RWPE2 (cell line): ENCODE data around the gene ILF2.

Source experiments
- ATAC-seq: fragments of 200-7000 bp; cut with Tn5 transposase; 3 replicates; pipeline ENCODE4 v1.9.1; 2021; ENCODE audit warnings: low read depth
- DNase-seq: peaks from one replicate; pipeline ENCODE4 v3.0.0-alpha.2; 2020; ENCODE audit warnings: low spot score
- H3K27ac ChIP-seq: fragments of 450-650 bp; 2 replicates; pipeline ENCODE4 v1.5.1; 2017; ENCODE audit warnings: mild to moderate bottlenecking; ENCODE audit not compliant: poor library complexity, severe bottlenecking
- H3K27me3 ChIP-seq: fragments of 250-450 bp; sonication (Bioruptor Pico); 2 replicates; pipeline ENCODE4 v1.5.1; 2021; ENCODE audit warnings: mild to moderate bottlenecking, moderate library complexity; ENCODE audit not compliant: insufficient read depth, poor library complexity, severe bottlenecking
- H3K36me3 ChIP-seq: fragments of 250-450 bp; sonication (Bioruptor Pico); 2 replicates; pipeline ENCODE4 v1.5.1; 2020; ENCODE audit warnings: low read depth, mild to moderate bottlenecking, moderate library complexity
- H3K4me1 ChIP-seq: fragments of 250-450 bp; sonication (Bioruptor Pico); 2 replicates; pipeline ENCODE4 v1.5.1; 2021; ENCODE audit warnings: mild to moderate bottlenecking, moderate library complexity; ENCODE audit not compliant: insufficient read depth, poor library complexity, severe bottlenecking
- H3K4me3 ChIP-seq: fragments of 250-450 bp; sonication (Bioruptor Pico); 2 replicates; pipeline ENCODE4 v1.5.1; 2021; ENCODE audit warnings: mild to moderate bottlenecking, moderate library complexity; ENCODE audit not compliant: severe bottlenecking
- H3K9me3 ChIP-seq: fragments of 250-450 bp; sonication (Bioruptor Pico); 2 replicates; pipeline ENCODE4 v1.5.1; 2021; ENCODE audit warnings: mild to moderate bottlenecking, moderate library complexity; ENCODE audit not compliant: severe bottlenecking
- CTCF ChIP-seq: fragments of 450-650 bp; IDR thresholded peaks from one replicate; pipeline ENCODE4 v1.5.1; 2017; ENCODE audit warnings: mild to moderate bottlenecking, moderate library complexity; ENCODE audit not compliant: poor library complexity, severe bottlenecking

The ILF2 gene

GRCh38 chr1:153628638-153629342, 42.0 kb downstream of the ILF2 start:
- Histone ChIP-seq H3K9me3 (no peaks in the 10 kb centered on the region), H3K27ac (no peak overlapping the region), H3K27me3 (no peaks in the 10 kb centered on the region), H3K4me1 (peaks cover 6% of the 10 kb centered on the region), H3K4me3 (no peak overlapping the region), H3K36me3 (peaks cover 17% of the 10 kb centered on the region)
- DNase-seq (no peak), ATAC-seq (no peak)
- no peak for TF ChIP-seq CTCF

GRCh38 chr1:153627715-153628626, 42.8 kb downstream of the ILF2 start, which contains the start of gene S100A1:
S100A1 (plus strand) TSS chr1:153628434; CDS start chr1:153630522, 2,088 bp downstream.
- H3K4me1 ChIP-seq, result peaks cover 6% of the 10 kb centered on the region
- peak within 1 kb of the TSS; percentile 76 for H3K27ac ChIP-seq
- peak; percentile 46 for TF ChIP-seq CTCF

GRCh38 chr1:153626904-153627714, 43.7 kb downstream of the ILF2 start, which contains the start of gene S100A13:
S100A13 (minus strand) TSS chr1:153627505; CDS start chr1:153626472, 1,033 bp downstream.
- Histone ChIP-seq H3K9me3 (no peaks in the 10 kb centered on the region), H3K4me1 (peaks cover 6% of the 10 kb centered on the region), H3K27me3 (no peaks in the 10 kb centered on the region), H3K36me3 (peaks cover 27% of the 10 kb centered on the region), H3K27ac (peak within 1 kb of the TSS; percentile 76), H3K4me3 (peak within 1 kb of the TSS; percentile 32)
- DNase-seq, result peak; percentile 83
- peak; percentile 85 for ATAC-seq
- peak; percentile 76 for TF ChIP-seq CTCF

More at GRCh38 chr1:153627715-153628626, 42.8 kb downstream of the ILF2 start, which contains the start of gene S100A1:
- no peak for DNase-seq
- Histone ChIP-seq H3K27me3 (no peaks in the 10 kb centered on the region), H3K36me3 (peaks cover 22% of the 10 kb centered on the region), H3K4me3 (peak within 1 kb of the TSS; percentile 32), H3K9me3 (no peaks in the 10 kb centered on the region)
- ATAC-seq, result peak; percentile 11

- TF ChIP-seq CTCF, result no peak
- ATAC-seq (no peak), DNase-seq (no peak)
- Histone ChIP-seq H3K36me3 (peaks cover 29% of the 10 kb centered on the region), H3K9me3 (no peaks in the 10 kb centered on the region), H3K4me1 (peaks cover 6% of the 10 kb centered on the region), H3K27me3 (no peaks in the 10 kb centered on the region), H3K27ac (peak overlapping the region; percentile 76), H3K4me3 (peak overlapping the region; percentile 32)
Observed at GRCh38 chr1:153626477-153626903, 44.3 kb downstream of the ILF2 start.
